Measurements from ENCODE around the gene RAB6C.
"Not testable (repeated sequence)": the region's sequence is repeated elsewhere in the genome, so short reads cannot be mapped to it uniquely, and the experiment has no call there.

RAB6C gene

GRCh38 chr2:129979629-129980155, at the start of gene RAB6C:
TSS of gene RAB6C (plus strand) at chr2:129979666. CDS start at chr2:129980116, 450 bp downstream.
- DNase-seq (ENCODE audit: low read depth), result not testable (repeated sequence)

GRCh38 chr2:129930451-129930850, 49.0 kb upstream of the RAB6C start:
- no peak for DNase-seq (ENCODE audit: low read depth)

- not testable (repeated sequence) for DNase-seq (ENCODE audit: low read depth)
These were observed 46.1 kb upstream of the RAB6C start for GRCh38 chr2:129933387-129933786.

- no peak for DNase-seq (ENCODE audit: low read depth)
These were observed 45.2 kb upstream of the RAB6C start for GRCh38 chr2:129934044-129934822.

GRCh38 chr2:129935118-129935517, 44.3 kb upstream of the RAB6C start:
- no peak for DNase-seq (ENCODE audit: low read depth)

GRCh38 chr2:129936334-129936934, 43.0 kb upstream of the RAB6C start:
- peak; percentile 7 for DNase-seq (ENCODE audit: low read depth)

- not testable (repeated sequence) for DNase-seq (ENCODE audit: low read depth)
These were observed 40.5 kb upstream of the RAB6C start for GRCh38 chr2:129938850-129939471.

- not testable (repeated sequence) for DNase-seq (ENCODE audit: low read depth)
These were observed 36.0 kb upstream of the RAB6C start for GRCh38 chr2:129943456-129943855.

GRCh38 chr2:129945557-129945956, 33.9 kb upstream of the RAB6C start:
- no peak for DNase-seq (ENCODE audit: low read depth)

GRCh38 chr2:129947712-129948111, 31.8 kb upstream of the RAB6C start:
- DNase-seq (ENCODE audit: low read depth), result not testable (repeated sequence)

GRCh38 chr2:129956171-129956570, 23.3 kb upstream of the RAB6C start:
- not testable (repeated sequence) for DNase-seq (ENCODE audit: low read depth)

- DNase-seq (ENCODE audit: low read depth), result no peak
These were observed 21.6 kb upstream of the RAB6C start for GRCh38 chr2:129957891-129958290.

GRCh38 chr2:129958736-129959135, 20.7 kb upstream of the RAB6C start:
- not testable (repeated sequence) for DNase-seq (ENCODE audit: low read depth)

GRCh38 chr2:129968605-129969004, 10.9 kb upstream of the RAB6C start:
- not testable (repeated sequence) for DNase-seq (ENCODE audit: low read depth)

GRCh38 chr2:129975016-129975774, 4.3 kb upstream of the RAB6C start:
- no peak for DNase-seq (ENCODE audit: low read depth)

GRCh38 chr2:129976969-129977368, 2.5 kb upstream of the RAB6C start:
- not testable (repeated sequence) for DNase-seq (ENCODE audit: low read depth)

GRCh38 chr2:129977986-129978385, 1.5 kb upstream of the RAB6C start:
- DNase-seq (ENCODE audit: low read depth), result no peak

- not testable (repeated sequence) for DNase-seq (ENCODE audit: low read depth)
These were observed 780 bp downstream of the RAB6C start for GRCh38 chr2:129980246-129980645.

GRCh38 chr2:129981689-129982088, 2.2 kb downstream of the RAB6C start:
- DNase-seq (ENCODE audit: low read depth), result not testable (repeated sequence)

GRCh38 chr2:129984426-129984825, 5.0 kb downstream of the RAB6C start:
- DNase-seq (ENCODE audit: low read depth), result no peak

GRCh38 chr2:129992415-129993006, 13.0 kb downstream of the RAB6C start:
- not testable (repeated sequence) for DNase-seq (ENCODE audit: low read depth)

- DNase-seq (ENCODE audit: low read depth), result not testable (repeated sequence)
These were observed 13.7 kb downstream of the RAB6C start for GRCh38 chr2:129993151-129993550.

Data from CMK (cell line).